K562 (cell line): ENCODE results near the gene CACNA2D3. TPM values are rescaled to one million over a fixed set of nuclear protein-coding genes. Genes with fewer than 3 reads are reported as not detected.

Source experiments
- ATAC-seq: fragments of 200-7000 bp; cut with Tn5 transposase; 3 replicates; pipeline ENCODE4 v1.9.1; 2020; ENCODE audit warnings: moderate library complexity
- BruUV-seq: library from RNA; stranded (reverse); fragments of 400-500 nt; replicated peaks from 2 replicates; lab custom pipeline; 2021; lab: Mats Ljungman, UMichigan
- CTCF ChIA-PET: fragments of 300-600 bp; formaldehyde crosslinking; extraction: SDS; loops from one replicate; lab custom pipeline; 2021; ENCODE audit warnings: low intra/inter-chr PET ratio; lab: Yijun Ruan, JAX
- POLR2A ChIA-PET: fragments of 300-600, 350-650 bp; sonication (Branson Sonifier 250); formaldehyde crosslinking; extraction: SDS; loops from one replicate; lab custom pipeline; 2021; ENCODE audit warnings: antibody characterized with exemption, inconsistent platforms; lab: Yijun Ruan, JAX
- DNase-seq, 4 experiments: peaks; one replicate each; pipeline versions ENCODE4 v3.0.0 to v3.0.0-alpha.2; 2011 to 2018; ENCODE audit warnings: low spot score in 3 of 4, mixed read lengths in 3 of 4; ENCODE audit errors: extremely low read depth in 1 of 4
- FAIRE-seq: peaks from 2 replicates; lab custom pipeline; 2011; peaks lifted over from hg19 to GRCh38; lab: Jason Lieb, UNC
- H2AFZ ChIP-seq: 2 replicates; pipeline ENCODE4 v1.6.0; 2011; ENCODE audit warnings: low read depth, low read length, control low read depth, inconsistent platforms
- H3K27ac ChIP-seq: fragments of 200-600 bp; 3 replicates; pipeline ENCODE4 v1.8.0; 2011; ENCODE audit warnings: low read depth, mild to moderate bottlenecking, control low read depth, inconsistent platforms, low read length, moderate library complexity, mixed read lengths; ENCODE audit errors: extremely low read depth
- H3K27me3 ChIP-seq, 2 experiments: fragments of 300-600 bp in 1 of 2; 2 replicates in 1 of 2; 3 replicates in 1 of 2; pipeline versions ENCODE4 v1.6.0 to v1.8.0; 2011; ENCODE audit warnings: inconsistent platforms in 2 of 2, low read length in 2 of 2, mild to moderate bottlenecking in 1 of 2, mixed read lengths in 1 of 2, moderate library complexity in 1 of 2; ENCODE audit not compliant: control insufficient read depth in 2 of 2, insufficient read depth in 2 of 2
- H3K36me3 ChIP-seq: fragments of 300-600 bp; 3 replicates; pipeline ENCODE4 v1.8.0; 2011; ENCODE audit warnings: mild to moderate bottlenecking, low read length, inconsistent platforms; ENCODE audit not compliant: control insufficient read depth, insufficient read depth
- H3K4me1 ChIP-seq, 2 experiments: fragments of 200-600 bp in 1 of 2; replicated peaks in 1 of 2; 2 replicates in 1 of 2; 3 replicates in 1 of 2; pipeline versions ENCODE4 v1.5.1 to v1.8.0; 2011; ENCODE audit warnings: inconsistent platforms in 2 of 2, low read length in 2 of 2, mild to moderate bottlenecking in 1 of 2, mixed read lengths in 1 of 2, moderate library complexity in 1 of 2; ENCODE audit not compliant: control insufficient read depth in 2 of 2, insufficient read depth in 2 of 2
- H3K4me2 ChIP-seq: 2 replicates; pipeline ENCODE4 v1.6.1; 2011; ENCODE audit warnings: low read length, control low read depth, inconsistent platforms, mixed read lengths; ENCODE audit not compliant: insufficient read depth
- H3K4me3 ChIP-seq: fragments of 200-600 bp; sonication (generic), shearing (Covaris generic); 2 replicates; pipeline ENCODE4 v1.5.1; 2016; ENCODE audit warnings: control low read depth, inconsistent platforms
- H3K79me2 ChIP-seq: fragments of 200-600 bp; 3 replicates; pipeline ENCODE4 v1.8.0; 2011; ENCODE audit warnings: low read length, inconsistent platforms; ENCODE audit not compliant: control insufficient read depth, insufficient read depth
- H3K9ac ChIP-seq, 2 experiments: 2 replicates each; pipeline versions ENCODE4 v1.6.0 to v1.6.1; 2011; ENCODE audit warnings: low read depth in 2 of 2, low read length in 2 of 2, control low read depth in 1 of 2, inconsistent platforms in 1 of 2, mild to moderate bottlenecking in 1 of 2, mixed read lengths in 1 of 2; ENCODE audit not compliant: insufficient read depth in 1 of 2
- H3K9me1 ChIP-seq: one replicate; pipeline ENCODE4 v1.6.0; 2011; ENCODE audit warnings: inconsistent platforms, mild to moderate bottlenecking, low read length, moderate library complexity; ENCODE audit not compliant: control insufficient read depth, insufficient read depth
- H3K9me3 ChIP-seq: replicated peaks from 2 replicates; pipeline ENCODE4 v1.5.1; 2011; ENCODE audit warnings: low read depth, low read length, inconsistent platforms; ENCODE audit not compliant: control insufficient read depth, insufficient read depth
- H4K20me1 ChIP-seq: replicated peaks from 2 replicates; pipeline ENCODE4 v1.6.1; 2011; ENCODE audit warnings: low read length, inconsistent platforms, mixed read lengths; ENCODE audit not compliant: control insufficient read depth, insufficient read depth
- BDP1 ChIP-seq: IDR thresholded peaks from 3 replicates; pipeline ENCODE4 v1.6.1; 2011; ENCODE audit not compliant: insufficient read length, insufficient read depth
- CBFA2T3 ChIP-seq: fragments of 450-650 bp; IDR thresholded peaks from 2 replicates; pipeline ENCODE4 v1.6.1; 2017
- COPS2 ChIP-seq: fragments of 450-650 bp; conservative IDR thresholded peaks from 2 replicates; pipeline ENCODE4 v1.6.1; 2016; ENCODE audit warnings: mild to moderate bottlenecking, moderate library complexity
- GTF2F1 ChIP-seq: IDR thresholded peaks from 2 replicates; pipeline ENCODE4 v1.6.1; 2011; ENCODE audit warnings: low read depth, low read length, improper control_type of control experiment
- MCM3 ChIP-seq: fragments of 450-650 bp; IDR thresholded peaks from 2 replicates; pipeline ENCODE4 v1.6.1; 2016
- NRF1 ChIP-seq, 2 experiments: fragments of 450-650 bp; IDR thresholded peaks in 1 of 2; conservative IDR thresholded peaks in 1 of 2; 2 replicates each; pipeline ENCODE4 v1.6.1; 2014; ENCODE audit warnings: mild to moderate bottlenecking in 2 of 2
- RFX5 ChIP-seq: IDR thresholded peaks from 2 replicates; pipeline ENCODE4 v1.6.1; 2011; ENCODE audit warnings: low read depth, mild to moderate bottlenecking, improper control_type of control experiment, low read length
- RNF2 ChIP-seq: sonication (generic); IDR thresholded peaks from 2 replicates; pipeline ENCODE4 v1.6.1; 2016
- TFAP4 ChIP-seq: sonication (generic); formaldehyde crosslinking; IDR thresholded peaks from 2 replicates; pipeline ENCODE4 v1.8.0; 2022; ENCODE audit warnings: missing genetic modification reagents, mild to moderate bottlenecking, moderate library complexity, borderline replicate concordance
- VEZF1 ChIP-seq: fragments of 200-800 bp; sonication (Bioruptor generic); IDR thresholded peaks from 2 replicates; pipeline ENCODE4 v1.6.1; 2017; ENCODE audit warnings: missing genetic modification characterization, missing compliant biosample characterization
- WHSC1 ChIP-seq: IDR thresholded peaks from one replicate; pipeline ENCODE4 v1.6.1; 2012; ENCODE audit warnings: low read length, control low read depth, inconsistent platforms
- ZNF76 ChIP-seq: fragments of 250-450 bp; sonication (Bioruptor Pico); IDR thresholded peaks from 2 replicates; pipeline ENCODE4 v1.4.0; 2020; ENCODE audit warnings: mild to moderate bottlenecking, moderate library complexity, borderline replicate concordance
- WGBS: fragments of 100-300 bp; shearing (Covaris generic); methylation state at CpG from one replicate; pipeline ENCODE4 v1.1.6; 2016; ENCODE audit warnings: low coverage, mixed read lengths; ENCODE audit not compliant: insufficient coverage; ENCODE audit errors: missing lambda C conversion rate; 5-methylcytosine and 5-hydroxymethylcytosine counted together
- in situ Hi-C: fragments of 300-500 bp; cut with MboI; formaldehyde crosslinking; loops from 4 replicates; pipeline ENCODE4 v1.15.0; 2018; ENCODE audit warnings: inconsistent platforms, mixed read lengths
- intact Hi-C: fragments of 100-400 bp; cut with micrococcal nuclease; formaldehyde crosslinking; loops from 2 replicates; pipeline ENCODE4 v1.14.2; 2022
- polyA plus RNA-seq, 8 experiments: library from polyadenylated mRNA; depleted of rRNA in 4 of 8; stranded (reverse) in 5 of 8; unstranded in 3 of 8; fragments of >200 nt; fragmentation: Nextera tagmentation in 2 of 8; fragmentation: Illumina TruSeq in 1 of 8; extraction: Ambion mirVana in 2 of 8; extraction: Trizol in 1 of 8; gene quantifications; 2 replicates each; pipeline versions ENCODE4 v1.2.1 to v1.2.3, GENCODE V29; 2011 to 2014; ENCODE audit warnings: inconsistent platforms in 1 of 8, missing spikeins in 1 of 8
- total RNA-seq, 7 experiments: library from RNA; depleted of rRNA in 6 of 7; stranded (reverse); fragments of >200 nt in 6 of 7; fragmentation: Illumina TruSeq in 2 of 7; extraction: Trizol in 2 of 7; gene quantifications; 2 replicates each; pipeline versions ENCODE4 v1.2.1 to v1.2.3, GENCODE V29; 2011 to 2021; ENCODE audit warnings: low replicate concordance in 1 of 7

CACNA2D3 gene
- total and polyA plus RNA-seq, 9 of the 15 experiments (the other 6 are each of a cell fraction or from before 2014, with no cell fraction given): 0.01 TPM; not detected in 8

- Histone ChIP-seq H3K4me2 (no peak overlapping the region), H3K4me1 (no peaks in the 10 kb centered on the region), H3K9ac (no peak overlapping the region), H3K4me3 (no peak overlapping the region), H4K20me1 (no peaks in the 10 kb centered on the region), H3K79me2 (no peaks in the 10 kb centered on the region), H3K9me3 (no peaks in the 10 kb centered on the region), H3K27ac (no peak overlapping the region), H2AFZ (no peak overlapping the region), H3K9me1 (no peaks in the 10 kb centered on the region), H3K27me3 (no peaks in the 10 kb centered on the region; a peak in 1 of 5 replicates), H3K36me3 (no peaks in the 10 kb centered on the region)
- BruUV-seq: no TSS peak
- CTCF ChIA-PET: no interaction called here
- no peak for ATAC-seq
- in situ Hi-C loops (no loop called here), intact Hi-C loops (no loop called here)
- 0% methylated on average over 2 of the region's 2 CpGs for WGBS
- TF ChIP-seq VEZF1 (CRISPR knock-in tag) (no peak), NRF1 (conservative IDR thresholded peaks at IDR 0.05 in 1 of 2, IDR thresholded peaks at IDR 0.05 in 1 of 2) (no peak), COPS2 (no peak), CBFA2T3 (no peak), TFAP4 (CRISPR knock-in tag) (no peak), RFX5 (no peak), WHSC1 (no peak), BDP1 (no peak), RNF2 (no peak), GTF2F1 (no peak), MCM3 (no peak), ZNF76 (no peak)
- POLR2A ChIA-PET: no interaction called here
- DNase-seq: no peak
- no peak for FAIRE-seq
Measured at GRCh38 chr3:54771050-54771449, 648.7 kb downstream of the CACNA2D3 start.
